Measurements from ENCODE around the gene IFI44L.
A peak's percentile ranks its signal among the peaks of the same experiment; 100 is the strongest.

IFI44L gene

DNA sequence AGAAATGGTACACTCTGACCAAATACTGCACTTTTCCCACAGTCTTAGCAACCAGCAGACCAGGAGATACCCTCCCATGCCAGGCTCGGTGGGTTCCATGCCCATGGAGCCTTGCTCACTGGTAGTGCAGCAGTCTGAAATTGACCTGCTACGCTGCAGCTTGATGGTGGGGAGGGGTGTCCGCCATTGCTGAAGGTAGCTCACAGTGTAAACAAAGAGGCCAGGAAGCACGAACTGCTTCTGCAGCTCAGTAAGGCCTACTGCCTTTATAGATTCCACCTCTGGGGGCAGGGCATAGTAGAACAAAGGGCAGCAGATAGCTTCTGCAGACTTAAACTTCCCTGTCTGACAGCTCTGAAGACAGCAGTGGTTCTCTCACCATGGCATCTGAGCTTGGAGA is 12.3 kb upstream of the IFI44L start:
- DNase-seq (ENCODE audit: extremely low read depth, low read depth), result no peak
- H3K4me3 ChIP-seq (replicated peaks; ENCODE audit: low read depth, low read length), result no peak overlapping the region
- TF ChIP-seq, protein P1, sequence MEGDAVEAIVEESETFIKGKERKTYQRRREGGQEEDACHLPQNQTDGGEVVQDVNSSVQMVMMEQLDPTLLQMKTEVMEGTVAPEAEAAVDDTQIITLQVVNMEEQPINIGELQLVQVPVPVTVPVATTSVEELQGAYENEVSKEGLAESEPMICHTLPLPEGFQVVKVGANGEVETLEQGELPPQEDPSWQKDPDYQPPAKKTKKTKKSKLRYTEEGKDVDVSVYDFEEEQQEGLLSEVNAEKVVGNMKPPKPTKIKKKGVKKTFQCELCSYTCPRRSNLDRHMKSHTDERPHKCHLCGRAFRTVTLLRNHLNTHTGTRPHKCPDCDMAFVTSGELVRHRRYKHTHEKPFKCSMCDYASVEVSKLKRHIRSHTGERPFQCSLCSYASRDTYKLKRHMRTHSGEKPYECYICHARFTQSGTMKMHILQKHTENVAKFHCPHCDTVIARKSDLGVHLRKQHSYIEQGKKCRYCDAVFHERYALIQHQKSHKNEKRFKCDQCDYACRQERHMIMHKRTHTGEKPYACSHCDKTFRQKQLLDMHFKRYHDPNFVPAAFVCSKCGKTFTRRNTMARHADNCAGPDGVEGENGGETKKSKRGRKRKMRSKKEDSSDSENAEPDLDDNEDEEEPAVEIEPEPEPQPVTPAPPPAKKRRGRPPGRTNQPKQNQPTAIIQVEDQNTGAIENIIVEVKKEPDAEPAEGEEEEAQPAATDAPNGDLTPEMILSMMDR (IDR thresholded peaks at IDR 0.05; ENCODE audit: low read depth, low read length, missing control alignments), result no peak

- TF ChIP-seq, protein P1 (IDR thresholded peaks at IDR 0.05; ENCODE audit: low read depth, low read length, missing control alignments), result peak; percentile 80
- DNase-seq (ENCODE audit: extremely low read depth, low read depth), result peak; percentile 87
- H3K4me3 ChIP-seq (replicated peaks; ENCODE audit: low read depth, low read length), result no peak overlapping the region
Observed at GRCh38 chr1:78617615-78618026, 2.6 kb upstream of the IFI44L start.

- TF ChIP-seq, protein P1 (IDR thresholded peaks at IDR 0.05; ENCODE audit: low read depth, low read length, missing control alignments), result no peak
- DNase-seq (ENCODE audit: extremely low read depth, low read depth), result no peak
- H3K4me3 ChIP-seq (replicated peaks; ENCODE audit: low read depth, low read length), result no peak overlapping the region
Observed at GRCh38 chr1:78619032-78619431, 1.2 kb upstream of the IFI44L start.

DNA sequence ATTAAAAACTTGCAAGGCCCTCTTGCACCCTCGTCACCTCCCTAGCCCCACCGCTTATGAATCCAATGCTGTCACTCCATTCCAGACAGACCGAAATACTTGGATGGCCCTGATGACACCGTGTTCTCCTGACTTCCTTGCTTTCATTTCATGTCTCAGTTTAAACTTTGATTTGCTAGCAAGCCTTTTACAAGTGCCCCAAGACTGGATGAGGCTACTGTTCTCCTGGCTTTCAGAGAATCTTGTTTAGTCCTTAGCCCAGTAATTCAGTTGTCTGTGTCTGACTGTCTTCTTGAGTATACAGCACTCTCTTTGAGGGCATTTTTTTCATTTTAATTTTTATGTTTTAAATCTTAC is 824 bp upstream of the IFI44L start:
- H3K4me3 ChIP-seq (replicated peaks; ENCODE audit: low read depth, low read length), result no peak overlapping the region
- no peak for DNase-seq (ENCODE audit: extremely low read depth, low read depth)
- TF ChIP-seq, protein P1 (IDR thresholded peaks at IDR 0.05; ENCODE audit: low read depth, low read length, missing control alignments), result no peak

- H3K4me3 ChIP-seq (replicated peaks; ENCODE audit: low read depth, low read length), result peak overlapping the region; percentile 28; the same call in 1 of the 2 replicates
- TF ChIP-seq, protein P1 (IDR thresholded peaks at IDR 0.05; ENCODE audit: low read depth, low read length, missing control alignments), result no peak
- DNase-seq (ENCODE audit: extremely low read depth, low read depth), result no peak
Observed at GRCh38 chr1:78620666-78621065, 418 bp downstream of the IFI44L start.

GRCh38 chr1:78622548-78622947 is 2.3 kb downstream of the IFI44L start:
- H3K4me3 ChIP-seq (replicated peaks; ENCODE audit: low read depth, low read length), result no peak overlapping the region
- DNase-seq (ENCODE audit: extremely low read depth, low read depth), result no peak
- TF ChIP-seq, protein P1 (IDR thresholded peaks at IDR 0.05; ENCODE audit: low read depth, low read length, missing control alignments), result no peak

- TF ChIP-seq, protein P1 (IDR thresholded peaks at IDR 0.05; ENCODE audit: low read depth, low read length, missing control alignments), result no peak
- H3K4me3 ChIP-seq (replicated peaks; ENCODE audit: low read depth, low read length), result no peak overlapping the region
- no peak for DNase-seq (ENCODE audit: extremely low read depth, low read depth)
Observed at GRCh38 chr1:78624035-78624434, 3.8 kb downstream of the IFI44L start.

Measured in HFF-Myc (cell line).